B cell (primary cell): ENCODE results near the gene FHIT.

Source experiments
- CTCF ChIP-seq: fragments of 200-600 bp; IDR thresholded peaks from one replicate; pipeline ENCODE4 v1.8.0; 2022; ENCODE audit warnings: antibody characterized with exemption, mild to moderate bottlenecking
- EZH2 ChIP-seq: IDR thresholded peaks from 2 replicates; pipeline ENCODE4 v1.6.1; 2012; ENCODE audit warnings: borderline replicate concordance, low read depth, mild to moderate bottlenecking, moderate library complexity, low read length; ENCODE audit not compliant: insufficient read depth, poor library complexity, severe bottlenecking

GRCh38 chr3:60226912-60227311 is 1024.3 kb downstream of the FHIT start:
- TF ChIP-seq CTCF (no peak), EZH2 (no peak)
